SIG-M5 treated with dmso at 0.1 percent for 504 hours (cell line): Measurements from ENCODE around the gene NRP2.

Experiments
- DNase-seq: peaks from one replicate; lab custom pipeline; 2025; ENCODE audit not compliant: unreplicated experiment; lab: John Stamatoyannopoulos, UW

The NRP2 gene

DNA sequence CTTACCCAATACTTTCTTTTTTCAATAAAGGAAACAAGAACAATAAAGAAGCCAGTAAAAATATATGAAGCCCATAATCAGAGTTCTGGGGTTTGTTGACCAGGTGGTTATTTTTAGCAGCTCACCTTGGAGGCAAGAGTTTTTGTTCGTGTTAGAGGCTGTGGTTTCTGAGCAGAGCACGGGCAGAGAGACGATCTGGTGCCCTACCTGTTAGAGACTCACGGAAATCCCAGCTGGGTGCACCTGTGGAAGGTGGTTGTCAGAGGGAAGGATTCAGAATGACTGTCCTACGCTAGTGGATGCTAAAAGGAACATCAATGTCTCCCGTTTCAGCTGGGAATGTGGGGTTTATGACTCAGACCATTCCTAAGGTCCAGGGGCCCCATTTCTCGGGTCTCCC is 87.6 kb downstream of the NRP2 start:
- no peak for DNase-seq

DNA sequence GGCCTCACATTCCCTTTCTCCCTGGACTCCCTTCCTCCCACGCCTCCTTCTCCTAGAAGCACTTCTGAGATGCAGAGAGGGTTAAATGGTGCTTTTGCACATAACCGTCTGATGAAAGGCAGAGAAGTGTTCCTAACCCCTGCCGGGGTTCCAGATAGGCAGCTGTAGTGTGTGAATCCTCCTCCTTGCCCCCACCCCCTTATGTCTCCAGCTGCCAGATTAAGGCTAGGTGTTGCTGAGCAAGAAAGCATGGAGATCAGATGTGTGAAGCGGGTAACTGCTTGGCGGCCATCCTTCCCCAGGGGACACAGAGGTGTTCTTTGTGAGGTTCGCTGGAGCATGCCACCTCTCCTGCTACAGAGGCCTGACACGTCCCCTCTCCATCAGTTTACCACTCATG is 88.3 kb downstream of the NRP2 start:
- no peak for DNase-seq

DNA sequence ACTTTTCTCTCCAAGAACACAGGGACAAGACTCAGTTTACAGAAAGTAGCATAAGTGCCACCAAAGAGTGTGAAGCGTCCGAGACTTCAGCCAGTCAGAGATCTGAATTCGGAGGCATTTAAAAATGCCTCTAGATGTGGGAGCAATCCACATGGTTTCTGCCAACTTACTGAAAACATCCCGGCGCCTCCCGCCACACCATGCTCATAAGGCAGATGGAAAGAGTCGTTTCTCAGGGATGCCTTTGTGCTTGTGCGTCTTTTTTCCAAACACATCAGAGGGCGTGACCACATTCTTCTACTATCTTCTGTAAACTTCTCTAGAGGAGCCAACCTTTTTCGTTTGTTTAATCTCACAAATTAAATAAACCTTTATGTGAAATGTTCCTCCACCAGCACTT is 88.7 kb downstream of the NRP2 start:
- peak; percentile 21 for DNase-seq

DNA sequence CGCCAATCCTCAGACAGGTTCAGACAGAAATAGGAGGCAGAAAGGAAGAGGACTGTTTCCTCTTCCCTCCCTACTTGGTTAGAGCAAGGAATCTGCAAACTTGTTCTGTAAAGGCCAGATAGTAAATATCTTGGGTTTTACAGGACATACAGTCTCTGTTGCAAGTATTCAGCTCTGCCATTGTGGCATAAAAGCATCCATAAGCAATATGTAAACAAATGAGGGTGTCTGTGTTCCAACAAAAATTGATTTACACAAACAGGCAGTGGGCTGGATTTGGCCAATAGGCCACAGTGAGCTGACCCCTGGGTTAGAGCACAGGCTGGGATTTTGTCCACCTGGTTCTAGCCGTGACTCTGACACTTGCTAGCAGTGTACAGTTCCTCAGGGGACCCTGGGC is 89.4 kb downstream of the NRP2 start:
- no peak for DNase-seq

DNA sequence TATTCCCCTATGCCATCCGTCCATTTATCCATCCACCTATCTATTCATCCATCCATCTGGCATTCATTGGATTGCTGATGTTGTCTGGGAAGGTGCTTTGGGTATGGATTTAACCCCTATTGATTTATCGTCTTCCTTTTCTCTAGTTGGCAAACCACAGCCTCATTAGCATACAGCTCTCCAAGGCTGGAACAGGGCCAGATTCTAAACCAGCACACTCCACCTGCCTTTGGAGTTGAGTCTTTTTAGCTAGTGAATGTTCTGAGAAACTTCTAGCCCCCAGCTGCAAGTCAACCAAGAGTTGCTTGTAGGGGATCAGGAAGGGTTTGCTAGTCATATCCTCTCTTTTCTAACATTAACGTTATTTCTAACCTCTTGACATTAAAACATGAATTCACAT is 90.7 kb downstream of the NRP2 start:
- DNase-seq: no peak

DNA sequence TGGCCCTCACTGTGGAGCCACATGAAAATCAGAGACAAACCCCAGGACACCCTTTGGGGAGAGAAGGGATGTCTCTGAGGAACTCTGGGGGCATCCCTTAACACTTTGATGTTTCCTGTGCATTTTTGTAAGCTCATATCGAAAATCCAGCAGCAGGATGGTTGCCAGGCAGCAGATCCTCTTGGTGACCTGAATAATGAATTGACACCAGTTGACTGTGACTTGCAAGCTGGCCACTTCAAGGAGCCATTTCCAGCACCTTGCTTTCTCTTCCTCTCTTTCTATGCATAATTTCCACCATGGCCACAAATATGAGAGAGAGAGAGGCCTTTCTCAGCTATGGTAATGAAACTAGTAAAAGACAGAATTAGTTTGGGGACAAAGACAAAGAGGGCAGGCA is 91.7 kb downstream of the NRP2 start:
- DNase-seq: no peak

DNA sequence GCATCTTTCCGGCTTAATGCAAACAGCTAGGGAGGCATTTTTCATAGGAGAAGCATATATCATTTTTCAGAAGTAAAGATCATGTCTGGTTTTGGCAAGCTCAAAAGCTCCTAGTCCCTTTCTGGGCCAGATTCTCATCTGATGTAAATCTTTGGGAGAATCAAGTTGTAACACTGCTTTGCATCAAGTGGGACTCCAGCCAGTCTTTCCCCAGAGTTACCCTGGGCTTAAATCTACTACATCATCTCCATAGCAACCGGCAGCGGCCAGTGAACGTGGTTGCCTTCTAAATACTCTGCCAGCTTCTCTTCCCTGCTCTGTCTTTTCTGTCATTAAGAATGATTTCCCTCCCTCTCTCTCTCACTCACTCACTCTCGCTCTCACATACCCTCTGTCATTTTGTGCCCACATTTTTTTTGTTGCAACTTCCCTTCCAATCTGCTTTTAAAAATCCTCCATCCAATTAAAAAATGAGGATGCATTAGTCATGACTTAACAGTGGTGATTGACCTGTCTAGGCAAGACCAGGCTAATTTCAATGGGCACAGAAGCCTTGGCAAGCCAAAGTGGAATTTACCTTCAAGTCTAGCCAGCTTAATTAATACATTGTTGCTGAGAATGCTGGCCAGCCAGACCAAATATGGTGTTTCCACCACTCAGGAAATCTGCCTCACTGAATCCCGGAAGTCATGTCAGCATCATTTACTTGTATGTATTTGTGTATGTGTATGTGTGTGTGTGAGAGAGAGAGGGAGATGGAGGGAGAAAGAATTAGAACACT is 93.0 kb downstream of the NRP2 start:
- no peak for DNase-seq

DNA sequence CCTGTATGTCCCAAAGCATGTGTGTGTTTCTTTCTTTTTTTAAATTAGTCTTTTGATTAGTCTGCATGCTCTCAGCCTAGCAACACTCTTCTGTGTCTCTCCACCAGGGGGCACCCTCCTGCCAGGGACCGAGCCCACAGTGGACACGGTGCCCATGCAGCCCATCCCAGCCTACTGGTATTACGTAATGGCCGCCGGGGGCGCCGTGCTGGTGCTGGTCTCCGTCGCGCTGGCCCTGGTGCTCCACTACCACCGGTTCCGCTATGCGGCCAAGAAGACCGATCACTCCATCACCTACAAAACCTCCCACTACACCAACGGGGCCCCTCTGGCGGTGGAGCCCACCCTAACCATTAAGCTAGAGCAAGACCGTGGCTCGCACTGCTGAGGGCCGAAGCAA is 93.8 kb downstream of the NRP2 start:
- no peak for DNase-seq

DNA sequence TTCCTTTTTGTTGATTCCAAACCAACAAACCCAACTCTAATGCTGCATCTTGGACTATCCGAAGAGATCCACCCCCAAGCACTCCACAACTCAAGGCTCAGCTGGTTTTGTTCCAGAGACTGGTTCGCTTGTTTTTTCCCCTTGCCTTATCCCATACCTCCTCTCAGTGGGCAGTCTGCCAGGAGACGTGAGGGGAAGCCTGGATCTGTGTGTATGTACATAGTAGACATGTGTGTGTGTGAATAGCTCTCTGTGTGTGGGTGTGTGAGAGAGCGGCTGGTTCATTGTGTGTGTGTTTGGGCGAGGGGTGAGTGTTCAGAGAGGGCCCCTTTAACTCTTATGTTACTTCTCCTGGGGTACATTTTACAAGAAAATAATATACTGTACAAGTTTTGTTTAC is 94.4 kb downstream of the NRP2 start:
- DNase-seq: no peak

DNA sequence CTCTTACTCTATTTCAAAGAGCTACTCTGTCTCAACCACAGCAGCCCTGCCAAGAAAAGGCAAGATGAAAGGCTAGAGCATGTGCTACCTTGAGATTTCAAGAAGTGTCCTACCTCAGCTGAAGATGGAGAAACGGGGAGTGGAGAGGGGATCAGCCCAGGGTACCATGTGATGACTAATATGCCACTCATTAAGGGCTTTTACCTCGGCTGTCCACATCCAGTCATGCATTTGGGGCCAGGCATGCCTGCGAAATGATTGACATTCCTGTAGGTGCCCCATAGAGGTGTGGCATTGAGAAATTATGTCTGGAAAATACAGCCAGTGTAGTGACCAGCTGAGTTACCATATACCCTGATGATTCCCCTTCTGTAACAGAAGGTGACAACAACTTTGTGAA is 96.1 kb downstream of the NRP2 start:
- no peak for DNase-seq

DNA sequence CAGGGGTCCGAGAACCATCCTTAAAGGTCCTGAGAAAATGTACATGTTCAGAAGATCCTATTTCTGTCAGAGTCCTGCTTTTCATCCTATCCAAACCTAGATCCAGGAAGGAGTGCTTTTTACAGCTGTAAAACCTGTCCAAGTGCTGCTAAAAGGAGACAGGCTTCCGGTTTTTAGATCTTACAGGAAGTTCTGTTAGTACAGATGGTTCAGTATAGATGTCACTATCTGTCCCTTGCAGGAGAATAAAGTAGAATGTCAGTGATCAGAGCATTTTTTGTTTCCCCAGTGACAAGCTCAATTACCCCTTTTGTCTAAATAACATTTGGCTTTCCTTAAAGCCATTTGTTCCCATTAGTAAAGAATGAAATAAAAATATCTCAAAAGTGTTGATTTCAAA is 98.3 kb downstream of the NRP2 start:
- DNase-seq: no peak

DNA sequence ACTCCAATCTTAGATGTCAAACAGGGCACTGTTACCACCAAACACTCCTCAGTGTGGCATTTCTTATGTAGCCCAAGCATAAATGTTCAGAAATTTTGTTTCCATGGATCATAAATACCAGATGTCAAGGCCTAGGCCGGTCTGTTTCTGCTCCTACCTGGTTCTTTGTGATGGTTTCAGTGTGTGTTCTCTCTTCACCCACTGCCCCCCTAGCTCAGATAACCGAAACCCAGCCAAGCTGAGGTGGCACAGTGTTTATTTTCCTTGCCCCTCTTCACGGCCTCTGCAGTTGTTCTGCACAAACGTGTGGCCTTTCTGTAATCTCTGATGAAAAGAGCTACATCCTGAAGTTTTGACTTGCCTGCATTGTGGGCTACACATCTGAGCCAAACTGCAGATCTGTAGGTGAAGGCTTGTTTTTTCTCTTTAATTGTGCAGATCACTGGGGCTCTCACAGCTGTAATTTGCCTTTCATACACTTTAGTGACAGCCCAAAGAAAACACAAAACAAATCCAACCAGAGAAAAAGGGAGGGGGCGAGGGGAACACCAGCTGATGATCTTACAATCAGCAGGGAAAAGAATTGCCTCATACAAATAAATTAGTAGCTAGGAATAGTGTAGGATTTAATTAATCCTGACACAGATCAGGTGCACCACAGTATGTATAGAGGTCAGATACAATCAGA is 99.1 kb downstream of the NRP2 start:
- no peak for DNase-seq

DNA sequence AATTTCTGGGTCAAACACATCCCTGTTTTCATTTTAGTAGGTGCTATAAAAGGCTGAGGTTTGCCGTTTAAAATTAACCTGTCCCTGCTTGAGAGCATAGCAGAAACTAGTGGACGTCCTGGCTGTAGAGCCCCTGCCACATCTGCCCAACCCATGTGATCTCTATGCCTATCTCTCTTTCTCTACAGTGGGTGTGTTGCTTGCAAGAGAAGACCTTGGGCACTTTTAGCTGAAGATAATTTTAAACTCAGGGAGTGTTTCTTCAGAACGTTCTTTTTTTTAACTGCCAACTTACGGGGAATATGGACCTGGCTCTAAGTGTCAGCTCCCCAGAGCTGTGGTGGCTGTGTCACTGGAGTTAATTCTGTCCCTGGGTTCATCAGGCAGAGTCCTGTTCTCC is 100.6 kb downstream of the NRP2 start:
- no peak for DNase-seq

DNA sequence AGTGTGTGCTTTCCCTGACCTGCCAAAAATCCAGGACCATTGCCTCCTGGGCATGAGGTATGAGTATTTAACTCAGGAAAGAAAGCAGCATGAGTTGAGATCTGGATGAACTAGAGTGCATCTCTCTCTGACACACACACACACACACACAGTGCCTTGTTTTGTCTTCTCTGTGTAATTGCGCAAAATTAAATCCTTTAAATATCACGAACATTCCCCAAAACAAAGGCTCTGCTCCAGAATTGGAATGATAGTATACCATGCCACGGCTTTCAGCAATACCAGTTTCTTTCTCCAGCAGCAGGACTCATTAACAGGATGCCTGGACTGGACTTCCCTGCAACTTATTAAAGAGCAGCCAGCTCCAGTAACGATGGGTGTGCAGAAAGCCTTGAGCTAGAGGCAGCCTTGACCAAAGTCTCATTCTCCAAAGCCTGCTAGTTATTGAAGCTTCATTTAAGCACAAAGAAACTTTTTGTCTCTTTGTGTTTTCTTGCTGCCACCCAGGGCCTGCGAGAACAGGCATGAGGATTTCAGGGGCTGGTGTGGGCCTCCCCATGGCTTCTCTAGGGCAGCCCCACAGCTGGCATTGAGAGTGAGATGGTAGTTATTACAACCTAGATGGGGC is 101.7 kb downstream of the NRP2 start:
- DNase-seq: no peak

DNA sequence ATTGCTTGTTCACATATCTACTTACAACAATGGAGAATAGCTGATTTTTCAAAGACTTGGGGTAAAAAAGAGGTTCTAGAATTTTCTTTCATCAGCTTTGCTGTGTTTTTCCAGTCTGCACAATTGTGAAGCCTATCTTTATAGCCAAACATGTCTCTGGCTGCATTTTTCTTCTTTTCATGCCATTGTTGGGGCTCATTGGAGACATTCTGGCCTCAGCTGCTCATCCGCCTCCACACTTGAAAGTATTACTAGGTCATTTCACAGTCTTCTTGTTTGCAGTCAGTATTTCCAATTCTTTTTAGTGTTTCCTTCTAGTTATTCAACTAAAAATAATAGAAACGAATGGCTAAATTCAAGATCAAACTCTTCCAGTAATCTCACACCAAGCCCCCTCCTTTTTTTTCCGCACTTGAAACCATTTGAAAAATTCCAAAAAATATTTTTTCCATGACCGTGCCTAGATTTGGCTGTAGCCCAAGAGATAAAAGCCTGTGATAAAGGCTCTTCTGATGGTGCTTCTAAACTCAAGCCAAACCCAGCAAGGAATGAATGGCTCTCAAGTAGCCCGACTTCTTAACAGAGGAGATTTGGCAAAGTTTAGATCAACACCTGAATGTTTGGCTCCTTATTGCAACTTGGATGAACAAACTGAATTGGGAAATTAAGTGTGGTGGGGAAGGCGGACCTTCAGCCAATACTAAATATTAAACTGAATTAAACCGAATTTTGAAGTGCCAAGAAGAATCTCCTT is 103.4 kb downstream of the NRP2 start:
- DNase-seq: no peak

DNA sequence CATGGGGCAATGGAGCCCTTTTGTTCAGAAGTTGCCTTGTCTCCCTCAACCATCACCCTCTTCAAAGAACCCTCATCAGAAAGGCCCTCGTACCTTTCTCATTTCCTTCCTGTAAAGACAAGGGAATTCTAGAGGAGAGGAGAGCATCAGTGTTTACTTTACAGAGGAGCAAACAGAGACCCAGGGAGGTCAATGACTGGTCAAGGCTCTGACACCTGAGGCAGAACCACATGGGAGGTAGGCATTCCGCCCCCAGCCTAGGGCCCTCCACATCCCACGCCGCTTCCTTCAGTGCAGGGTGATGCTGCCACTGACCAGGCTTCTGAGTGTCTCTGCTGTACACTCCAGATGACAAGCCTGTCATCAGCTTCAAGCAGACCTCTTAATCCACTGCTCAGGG is 104.7 kb downstream of the NRP2 start:
- no peak for DNase-seq

DNA sequence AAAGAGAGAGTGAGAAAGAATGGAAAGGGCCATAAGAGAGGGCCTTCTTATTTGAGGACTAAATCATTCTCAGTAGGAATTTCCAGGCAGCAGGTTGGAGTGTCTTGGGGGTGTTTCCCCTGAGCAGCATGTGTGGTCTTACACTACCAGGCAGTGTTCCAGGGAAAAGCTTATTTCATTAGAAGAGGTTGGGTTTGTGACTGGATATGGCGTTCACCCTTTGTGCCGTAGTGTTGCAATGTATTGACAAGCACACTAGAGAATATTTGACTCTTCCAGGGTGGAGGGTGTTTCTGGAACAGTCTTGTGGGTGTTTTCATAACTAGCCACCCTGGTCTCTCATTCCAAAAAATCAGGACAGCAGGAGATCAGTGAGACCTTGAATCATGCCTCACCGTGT is 105.5 kb downstream of the NRP2 start:
- no peak for DNase-seq

DNA sequence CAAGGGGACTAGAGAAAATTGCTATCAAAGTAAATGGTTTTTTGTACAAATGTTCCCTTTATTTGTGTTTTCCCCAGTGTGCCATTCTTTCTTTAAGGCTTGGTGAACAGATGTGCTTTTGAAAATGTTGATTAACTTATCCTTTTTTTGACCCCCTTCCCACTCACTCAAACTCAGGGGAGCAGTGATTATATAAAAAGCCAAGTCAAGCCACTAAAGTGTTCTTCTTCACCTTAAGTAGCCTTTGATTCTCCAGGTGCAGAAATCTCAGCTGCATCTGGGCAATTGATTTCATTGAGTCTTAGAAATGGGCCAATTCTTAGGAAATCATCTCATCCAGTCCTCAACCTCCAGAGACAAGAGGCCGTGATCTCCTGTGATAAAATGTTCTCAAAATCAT is 107.6 kb downstream of the NRP2 start:
- no peak for DNase-seq

DNA sequence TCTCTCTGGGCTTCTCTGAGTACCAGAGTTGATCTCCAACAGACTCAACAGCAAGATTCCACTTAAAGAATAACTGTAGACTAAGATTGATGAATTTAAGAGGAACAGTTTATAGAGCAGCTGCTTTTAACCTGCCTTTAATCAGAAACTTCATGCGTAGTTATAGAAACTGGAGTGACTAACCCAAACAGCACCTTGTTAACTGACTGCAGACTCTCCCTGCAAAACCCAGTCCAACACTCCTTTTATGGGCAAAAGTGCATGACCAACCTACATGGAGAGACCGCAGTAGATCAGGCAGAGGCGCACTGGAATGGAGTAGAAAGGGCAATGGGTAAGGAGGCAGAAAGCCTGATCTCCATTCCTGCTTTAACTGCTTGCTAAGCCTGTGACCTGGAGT is 110.6 kb downstream of the NRP2 start:
- DNase-seq: no peak

DNA sequence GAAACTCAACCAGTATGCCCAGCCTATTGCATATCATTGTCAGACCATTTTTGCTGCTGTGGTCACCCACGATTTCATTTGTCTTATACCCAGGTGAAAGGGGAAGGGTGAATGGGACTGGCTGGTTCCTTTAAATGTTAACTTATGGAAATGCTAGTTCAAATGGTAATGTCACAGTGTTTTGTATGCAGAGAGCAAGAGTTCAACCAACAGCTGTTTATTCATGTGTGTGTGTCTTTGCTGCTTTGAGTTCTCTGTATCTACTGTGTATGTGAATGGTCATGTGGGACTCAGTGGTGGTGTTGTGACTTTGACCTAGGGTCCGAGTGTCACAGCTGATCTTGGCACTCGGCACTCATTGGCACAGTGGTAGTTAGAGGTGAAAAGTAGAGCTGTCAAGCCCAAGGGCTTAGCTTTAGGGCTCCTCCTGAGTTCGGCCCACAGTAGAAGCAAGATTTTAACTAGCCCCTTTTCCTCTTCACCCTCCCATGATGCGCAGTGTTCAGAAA is 114.6 kb downstream of the NRP2 start:
- DNase-seq: no peak

DNA sequence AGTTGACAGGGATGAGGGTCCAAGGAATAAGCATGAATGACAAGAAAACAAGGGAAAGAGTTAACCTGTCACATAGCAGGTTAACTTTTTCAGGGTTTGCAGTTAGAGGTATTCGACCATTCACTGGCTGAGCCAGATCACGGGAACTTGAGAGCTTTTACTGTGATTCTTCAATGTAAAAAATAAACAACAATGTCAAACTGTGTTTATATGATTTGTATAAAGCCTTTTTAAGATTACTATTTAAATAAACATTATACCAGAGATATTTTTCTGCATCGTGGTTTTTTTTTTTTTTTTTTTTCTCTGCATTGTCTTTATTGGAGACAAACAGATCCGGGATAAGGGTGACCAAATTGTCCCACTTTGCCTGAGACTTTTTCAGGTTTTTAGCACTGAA is 115.6 kb downstream of the NRP2 start:
- DNase-seq: no peak

DNA sequence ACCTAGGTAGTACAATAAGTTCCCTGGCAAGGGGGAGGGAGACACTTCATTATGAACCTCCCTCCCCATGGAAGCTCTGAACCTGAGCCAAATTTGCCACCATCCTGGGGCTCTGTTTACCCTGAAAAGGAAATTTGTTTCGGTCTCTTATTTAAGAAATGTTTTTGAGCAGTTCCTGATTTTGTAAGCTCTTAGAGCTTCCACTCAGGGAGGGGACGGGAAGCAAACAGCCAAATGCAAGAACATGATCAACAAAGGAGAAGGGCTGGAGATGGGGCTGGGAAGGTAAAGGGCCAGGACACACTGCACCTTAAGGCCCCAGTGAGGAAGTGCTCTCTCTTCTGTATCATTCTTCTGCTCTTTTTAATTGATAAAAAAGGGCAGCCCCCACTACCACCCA is 117.9 kb downstream of the NRP2 start:
- DNase-seq: no peak
